CD4-positive, alpha-beta T cell treated with Interleukin-17A for 4 hours (primary cell): ENCODE results near the gene PLSCR1.
A peak's percentile ranks its signal among the peaks of the same experiment; 100 is the strongest.
"Not testable (repeated sequence)": the region's sequence is repeated elsewhere in the genome, so short reads cannot be mapped to it uniquely, and the experiment has no call there.

Experiments used
- DNase-seq: peaks from one replicate; pipeline ENCODE4 v3.0.0-alpha.2; 2020; ENCODE audit warnings: mixed read lengths

Gene PLSCR1

DNA sequence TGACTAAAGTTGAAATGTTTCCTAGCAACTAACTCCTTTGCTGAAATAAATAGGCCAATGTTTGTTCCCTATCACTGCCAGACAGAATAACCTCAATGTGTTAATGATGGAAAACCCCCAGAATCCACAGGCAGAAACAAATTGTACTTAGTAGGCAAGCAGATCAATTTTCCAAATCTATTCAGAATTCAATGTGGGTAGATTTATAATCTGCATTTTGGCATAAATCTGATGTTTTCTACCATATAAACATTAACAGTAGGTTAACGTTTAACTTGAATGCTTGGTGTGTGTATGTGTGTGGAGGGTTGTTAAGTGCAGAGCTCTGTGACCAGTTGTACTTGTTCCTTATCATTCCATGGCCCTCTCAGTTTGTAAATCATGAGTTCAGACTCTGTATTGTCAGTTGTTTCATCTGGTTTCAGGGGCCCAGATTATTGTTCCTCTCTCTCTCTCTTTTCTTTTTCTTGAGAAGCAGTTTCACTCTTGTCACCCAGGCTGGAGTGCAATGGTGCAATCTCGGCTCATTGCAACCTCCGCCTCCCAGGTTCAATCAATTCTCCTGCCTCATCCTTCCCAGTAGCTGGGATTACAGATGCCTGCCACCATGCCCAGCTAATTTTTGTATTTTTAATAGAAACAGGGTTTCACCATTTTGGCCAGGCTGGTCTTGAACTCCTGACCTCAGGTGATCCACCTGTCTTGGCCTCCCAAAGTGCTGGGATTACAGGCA is 32.8 kb downstream of the PLSCR1 start:
- DNase-seq = no peak

DNA sequence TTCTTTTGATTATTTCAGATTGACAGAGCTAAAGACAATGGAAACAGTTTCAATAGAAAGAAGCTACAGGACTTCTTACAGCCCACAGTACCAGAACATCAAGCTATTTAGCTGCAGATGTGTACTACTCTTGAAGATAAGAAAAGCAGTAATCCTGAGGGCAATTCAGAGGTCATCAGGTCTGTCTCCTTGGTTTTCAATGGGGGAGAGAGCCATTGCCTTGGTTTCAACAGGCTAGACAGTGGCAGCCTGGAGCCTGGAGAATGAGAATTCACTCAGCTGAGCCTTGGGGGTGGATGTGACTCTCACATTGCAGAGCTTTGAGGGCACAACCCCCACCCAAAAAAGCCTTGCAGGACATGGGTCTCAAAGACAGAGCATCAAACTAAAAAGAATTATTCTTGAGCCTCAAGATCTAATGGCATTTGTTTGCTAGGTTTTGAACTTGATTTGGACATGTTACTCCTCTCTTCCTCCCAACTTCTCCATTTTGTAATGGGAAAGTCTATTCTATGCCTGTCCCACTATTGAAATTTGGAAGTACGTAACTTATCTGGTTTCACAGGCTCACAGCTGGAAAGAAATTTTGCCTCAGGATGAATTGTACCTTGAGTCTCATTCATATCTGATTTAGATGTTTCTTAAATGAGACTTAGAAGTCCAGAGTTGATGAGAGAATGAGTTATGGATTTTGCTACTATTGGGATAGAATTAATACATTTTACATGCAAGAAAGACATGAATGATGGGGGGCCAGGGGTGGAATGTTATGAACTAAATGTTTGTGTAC is 36.9 kb downstream of the PLSCR1 start:
- no peak for DNase-seq

DNA sequence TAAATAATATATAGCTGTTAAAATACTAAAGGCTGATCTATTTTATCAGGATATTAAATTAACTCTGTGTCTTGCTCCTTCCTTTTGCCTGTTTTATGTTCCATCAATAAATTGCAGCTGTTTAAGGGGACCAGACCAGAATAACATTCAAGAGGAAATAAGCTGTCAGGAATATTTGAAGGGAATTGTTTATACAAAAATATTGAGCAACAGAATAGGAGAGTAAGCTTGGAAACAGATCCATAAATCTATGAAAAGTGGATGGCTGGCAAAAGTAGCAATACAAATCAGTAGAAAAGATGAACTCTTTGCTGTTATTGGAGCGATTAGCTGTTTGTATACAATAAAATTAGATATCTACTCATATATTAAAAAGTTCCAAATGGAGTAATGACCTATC is 38.9 kb downstream of the PLSCR1 start:
- no peak for DNase-seq

DNA sequence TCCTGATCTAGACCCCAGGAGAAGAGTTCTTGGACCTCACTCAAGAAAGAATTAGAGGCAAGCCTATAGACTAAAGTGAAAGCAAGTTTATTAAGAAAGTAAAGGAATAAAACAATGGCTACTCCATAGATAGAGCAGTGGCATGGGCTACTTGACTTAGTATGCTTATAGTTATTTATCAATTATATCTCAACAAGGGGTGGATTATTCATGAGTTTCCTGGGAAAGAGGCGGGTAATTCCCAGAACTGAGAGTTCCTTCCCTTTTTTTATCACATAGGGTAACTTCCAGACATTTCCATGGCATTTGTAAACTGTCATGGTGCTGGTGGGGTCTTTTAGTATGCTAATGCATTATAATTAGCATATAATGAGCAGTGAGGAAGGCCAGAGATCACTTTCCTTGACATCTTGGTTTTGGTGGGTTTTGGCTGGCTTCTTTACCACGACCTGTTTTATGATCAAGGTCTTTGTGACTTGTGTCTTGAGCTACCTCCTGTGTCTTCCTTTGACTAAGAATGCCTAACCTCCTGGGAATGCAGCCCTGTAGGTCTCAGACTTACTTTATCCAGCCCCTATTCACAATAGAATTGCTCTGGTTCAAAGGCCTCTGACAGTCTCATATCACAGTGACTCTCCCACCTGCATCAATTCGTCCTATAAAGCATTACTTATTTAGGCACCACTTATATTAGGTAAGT is 39.8 kb downstream of the PLSCR1 start:
- no peak for DNase-seq

DNA sequence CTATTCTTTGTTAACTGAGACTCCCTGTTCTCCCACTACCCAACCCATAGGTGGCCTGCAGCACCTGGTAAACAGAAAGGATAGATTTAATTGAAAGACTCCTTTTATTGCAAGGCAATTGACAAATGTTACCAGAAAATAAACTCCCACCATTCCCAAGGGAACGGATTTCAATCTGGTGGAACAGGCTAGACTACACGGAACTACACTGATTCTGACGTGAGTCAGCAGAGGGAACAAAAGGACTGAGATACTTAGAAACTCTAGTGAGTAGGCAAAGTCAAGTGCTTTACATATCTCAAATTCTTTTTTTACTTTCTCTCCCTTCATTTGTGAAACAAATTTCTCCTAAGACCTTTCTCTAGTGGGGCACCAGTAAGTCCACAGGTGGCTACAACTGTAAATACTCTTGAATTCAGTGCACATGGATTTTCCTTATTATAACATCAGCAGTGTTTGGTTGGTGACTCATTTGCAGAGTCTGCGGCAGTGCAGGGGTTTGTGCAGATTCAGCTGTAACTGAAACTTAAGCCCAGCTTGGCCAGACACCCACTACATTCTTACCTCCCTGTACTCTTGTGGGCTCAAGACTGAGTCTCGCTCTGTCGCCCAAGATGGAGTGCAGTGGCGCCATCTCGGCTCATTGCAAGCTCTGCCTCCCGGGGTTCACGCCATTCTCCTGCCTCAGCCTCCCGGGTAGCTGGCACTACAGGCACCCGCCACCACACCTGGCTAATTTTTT is 40.8 kb downstream of the PLSCR1 start:
- no peak for DNase-seq

DNA sequence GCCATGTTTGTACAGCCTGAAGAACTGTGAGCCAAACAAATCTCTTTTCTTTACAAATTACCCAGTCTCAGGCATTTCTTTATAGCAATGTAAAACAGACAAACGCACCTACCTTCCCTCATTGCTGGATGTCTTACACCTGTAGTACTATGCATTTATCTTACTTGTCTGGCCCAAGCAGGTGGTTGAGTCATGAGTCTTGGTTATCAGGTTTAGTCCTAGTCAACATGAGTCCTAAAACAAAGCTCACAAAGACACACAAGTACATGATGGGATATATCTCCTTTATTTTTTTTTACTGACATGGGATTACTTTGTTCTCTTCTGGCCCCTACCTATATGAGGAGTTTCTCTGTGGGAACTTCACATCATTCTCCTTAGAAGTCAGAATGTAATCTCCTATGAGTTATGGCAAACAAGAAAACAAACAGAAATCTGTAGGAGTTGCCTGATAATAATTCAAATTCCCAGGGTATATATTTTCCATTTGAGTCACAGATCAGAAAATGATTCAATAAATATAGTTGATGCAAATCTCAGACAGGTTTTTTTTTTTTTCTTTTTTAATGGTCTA is 41.4 kb downstream of the PLSCR1 start:
- no peak for DNase-seq

DNA sequence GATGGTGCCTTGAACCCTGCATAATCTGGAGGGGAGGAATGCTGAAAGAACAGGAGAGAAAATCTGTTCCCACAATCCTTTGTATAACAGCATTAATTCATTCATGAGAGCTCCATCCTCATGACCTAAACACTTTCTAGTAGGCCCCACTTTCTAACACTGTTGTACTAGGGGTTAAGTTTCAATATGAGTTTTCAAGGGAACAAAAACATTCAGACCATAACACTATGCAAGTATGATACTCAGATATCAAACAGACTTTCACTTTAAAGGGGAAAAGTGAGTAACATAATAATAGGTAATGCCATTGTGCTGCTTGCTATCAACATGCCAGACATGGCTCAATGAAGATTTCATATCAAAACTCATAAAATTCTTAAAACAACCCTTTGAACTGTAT is 42.7 kb downstream of the PLSCR1 start:
- DNase-seq = no peak

DNA sequence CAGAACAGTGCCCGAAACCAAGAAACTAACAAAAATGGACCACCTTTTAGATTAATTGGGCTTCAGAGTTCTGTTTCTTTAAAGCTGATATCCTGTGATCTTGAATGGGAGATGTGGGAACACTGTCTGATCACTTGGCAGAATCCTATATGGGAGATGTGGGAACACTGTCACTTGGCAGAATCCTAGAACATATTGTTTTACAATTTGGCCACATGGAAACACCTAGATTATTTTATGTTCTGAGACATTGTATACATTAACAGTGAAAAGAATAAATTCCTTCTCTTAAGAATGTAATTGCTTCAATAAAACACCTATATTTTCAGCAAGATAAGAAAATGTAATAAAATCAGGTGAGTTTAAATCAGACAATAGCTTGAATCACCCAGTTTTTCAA is 44.7 kb downstream of the PLSCR1 start:
- DNase-seq = no peak

DNA sequence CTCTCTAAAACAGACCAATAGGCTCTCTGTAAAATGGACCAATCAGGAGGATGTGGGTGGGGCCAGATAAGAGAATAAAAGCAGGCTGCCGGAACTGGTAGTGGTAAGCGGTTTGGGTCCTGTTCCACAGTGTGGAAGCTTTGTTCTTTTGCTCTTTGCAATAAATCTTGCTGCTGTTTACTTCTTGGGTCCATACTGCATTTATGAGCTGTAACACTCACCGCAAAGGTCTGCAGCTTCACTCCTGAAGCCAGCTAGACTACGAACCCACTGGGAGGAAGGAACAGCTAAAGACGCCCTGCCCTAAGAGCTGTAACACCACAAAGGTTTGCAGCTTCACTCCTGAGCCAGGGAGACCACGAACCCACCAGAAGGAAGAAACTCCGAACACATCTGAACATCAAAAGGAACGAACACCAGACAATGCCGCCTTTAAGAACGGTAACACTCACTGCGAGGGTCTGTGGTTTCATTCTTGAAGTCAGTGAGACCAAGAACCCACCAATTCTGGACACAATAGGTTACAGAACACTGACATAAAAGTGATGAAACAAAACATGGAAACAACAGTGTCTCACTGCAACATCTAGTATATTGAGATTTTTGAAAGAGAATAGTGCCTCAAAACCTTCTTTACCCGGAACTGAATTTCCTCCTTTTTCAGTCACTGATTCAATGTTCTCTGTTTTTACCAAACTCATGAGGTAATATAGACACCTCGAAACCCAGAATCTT is 46.2 kb downstream of the PLSCR1 start:
- peak; percentile 19 for DNase-seq

DNA sequence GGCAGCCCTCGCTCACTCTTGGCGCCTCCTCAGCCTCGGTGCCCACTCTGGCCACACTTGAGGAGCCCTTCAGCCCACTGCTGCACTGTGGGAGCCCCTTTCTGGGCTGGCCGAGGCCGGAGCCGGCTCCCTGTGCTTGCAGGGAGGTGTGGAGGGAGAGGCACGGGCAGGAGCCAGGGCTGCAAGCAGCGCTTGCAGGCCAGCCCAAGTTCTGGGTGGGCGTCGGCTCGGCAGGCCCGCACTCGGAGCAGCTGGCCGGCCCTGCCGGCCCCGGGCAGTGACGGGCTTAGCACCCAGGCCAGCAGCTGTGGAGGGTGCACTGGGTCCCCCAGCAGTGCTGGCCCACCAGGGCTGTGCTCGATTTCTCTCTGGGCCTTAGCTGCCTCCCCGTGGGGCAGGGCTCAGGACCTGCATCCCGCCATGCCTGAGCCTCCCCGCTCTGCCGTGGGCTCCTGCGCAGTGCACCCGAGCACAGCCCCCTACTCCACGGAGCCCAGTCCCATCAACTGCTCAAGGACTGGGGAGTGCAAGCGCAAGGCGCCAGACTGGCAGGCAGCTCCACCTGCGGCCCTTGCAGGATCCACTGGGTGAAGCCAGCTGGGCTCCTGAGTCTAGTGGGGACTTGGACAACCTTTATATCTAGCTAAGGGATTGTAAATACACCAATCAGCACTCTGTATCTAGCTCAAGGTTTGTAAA is 47.1 kb downstream of the PLSCR1 start:
- not testable (repeated sequence) for DNase-seq

DNA sequence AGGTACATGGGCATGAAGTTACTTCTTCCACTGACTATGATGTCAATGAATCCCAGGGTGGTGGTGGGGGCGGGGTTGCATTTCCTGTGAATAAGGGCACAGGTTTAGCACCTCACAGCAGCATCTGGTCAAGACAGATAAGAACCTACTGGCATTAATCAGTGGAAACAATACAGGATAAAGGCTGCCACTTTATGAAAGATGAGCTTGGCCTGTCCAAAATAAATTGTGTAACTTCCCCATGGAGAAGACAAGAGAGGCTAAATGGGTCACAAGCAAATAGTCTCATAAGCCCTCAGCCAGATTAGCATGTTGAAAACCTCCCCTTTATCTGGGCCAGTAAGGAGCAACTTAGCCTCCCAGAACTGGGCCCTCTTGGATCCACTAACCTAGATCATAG is 47.7 kb downstream of the PLSCR1 start:
- no peak for DNase-seq

DNA sequence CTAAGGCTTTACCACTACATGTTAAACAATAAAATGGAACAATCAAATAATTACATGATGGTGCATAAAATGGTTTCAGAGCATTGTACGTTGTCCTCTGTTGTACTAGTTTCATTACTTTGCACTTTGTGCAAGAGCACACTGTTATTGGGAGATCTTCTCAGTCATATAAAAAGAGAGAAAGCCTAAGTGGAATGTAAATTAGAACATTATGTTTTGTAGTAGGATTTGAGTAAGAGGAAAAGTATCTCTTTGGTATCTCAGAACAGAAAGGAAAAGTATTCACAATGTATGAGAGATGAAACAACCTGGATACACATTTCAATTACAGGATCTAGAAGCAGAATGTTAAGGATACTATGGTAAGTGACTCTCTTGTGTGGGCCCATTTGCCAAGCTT is 48.2 kb downstream of the PLSCR1 start:
- no peak for DNase-seq

DNA sequence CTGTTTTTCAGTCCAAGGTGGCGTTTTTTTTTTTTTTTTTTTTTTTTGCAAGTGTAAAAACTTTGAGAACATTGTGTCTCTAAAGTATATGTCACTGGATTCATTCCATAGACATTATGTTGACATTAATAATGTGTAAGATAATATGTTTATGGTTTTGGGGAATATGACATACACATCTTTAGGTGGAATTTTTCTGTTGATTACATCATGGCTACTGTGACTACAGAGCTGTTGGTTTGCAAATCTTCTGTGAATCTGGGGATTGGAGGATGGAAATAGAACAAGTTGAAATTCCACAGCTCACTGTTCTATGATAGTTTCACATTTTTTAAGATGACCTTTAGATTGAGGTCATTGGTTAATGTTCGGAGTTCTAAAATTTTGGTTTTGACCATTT is 50.6 kb downstream of the PLSCR1 start:
- DNase-seq = no peak

DNA sequence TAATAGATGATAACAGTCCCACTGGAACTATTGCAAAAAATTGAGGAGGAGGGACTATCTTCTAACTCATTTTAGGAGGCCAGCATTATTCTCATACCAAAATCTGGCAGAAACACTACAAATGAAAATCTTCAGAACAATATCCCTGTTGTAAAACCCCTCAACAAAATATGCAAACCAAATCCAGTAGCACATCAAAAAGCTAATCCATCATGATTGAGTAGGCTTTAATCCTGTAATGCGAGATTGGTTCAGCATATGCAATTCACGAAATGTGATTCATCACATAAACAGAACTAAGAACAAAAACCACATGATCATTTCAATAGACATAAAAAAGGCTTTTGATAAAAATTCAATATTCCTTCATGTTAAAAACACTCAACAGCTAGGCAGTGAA is 51.2 kb downstream of the PLSCR1 start:
- DNase-seq = no peak

DNA sequence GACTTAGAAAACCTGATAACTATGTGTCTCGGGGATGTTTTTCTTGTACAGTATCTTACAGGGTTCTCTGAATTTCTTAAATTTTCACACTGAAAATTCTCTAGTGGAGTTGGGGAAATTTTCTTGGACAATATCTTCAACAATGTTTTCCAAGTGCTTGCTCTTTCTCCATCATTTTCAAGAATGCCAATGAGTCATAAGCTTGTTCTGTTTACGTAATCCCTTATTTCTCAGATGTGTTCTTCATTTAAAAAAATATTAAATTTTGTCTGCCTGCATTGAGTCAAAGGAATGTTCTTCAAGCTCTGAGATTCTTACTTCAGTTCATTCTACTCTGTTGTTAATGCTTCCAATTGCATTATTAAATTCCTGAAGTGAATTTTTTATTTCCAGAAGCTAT is 53.1 kb downstream of the PLSCR1 start:
- no peak for DNase-seq

DNA sequence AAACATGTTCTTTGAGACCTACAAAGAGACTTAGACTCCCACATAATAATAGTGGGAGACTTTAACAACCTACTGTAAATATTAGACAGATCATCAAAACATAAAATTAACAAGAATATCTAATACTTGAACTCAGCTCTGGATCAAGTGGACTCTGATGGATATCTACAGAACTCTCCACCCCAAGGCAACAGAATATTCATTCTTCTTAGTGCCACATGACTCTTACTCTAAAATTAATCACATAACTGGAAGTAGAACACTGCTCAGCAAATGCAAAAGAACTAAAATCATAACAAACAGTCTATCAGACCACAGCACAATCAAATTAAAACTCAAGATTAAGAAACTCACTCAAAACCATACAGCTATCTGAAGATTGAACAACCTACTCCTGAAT is 59.1 kb downstream of the PLSCR1 start:
- no peak for DNase-seq

DNA sequence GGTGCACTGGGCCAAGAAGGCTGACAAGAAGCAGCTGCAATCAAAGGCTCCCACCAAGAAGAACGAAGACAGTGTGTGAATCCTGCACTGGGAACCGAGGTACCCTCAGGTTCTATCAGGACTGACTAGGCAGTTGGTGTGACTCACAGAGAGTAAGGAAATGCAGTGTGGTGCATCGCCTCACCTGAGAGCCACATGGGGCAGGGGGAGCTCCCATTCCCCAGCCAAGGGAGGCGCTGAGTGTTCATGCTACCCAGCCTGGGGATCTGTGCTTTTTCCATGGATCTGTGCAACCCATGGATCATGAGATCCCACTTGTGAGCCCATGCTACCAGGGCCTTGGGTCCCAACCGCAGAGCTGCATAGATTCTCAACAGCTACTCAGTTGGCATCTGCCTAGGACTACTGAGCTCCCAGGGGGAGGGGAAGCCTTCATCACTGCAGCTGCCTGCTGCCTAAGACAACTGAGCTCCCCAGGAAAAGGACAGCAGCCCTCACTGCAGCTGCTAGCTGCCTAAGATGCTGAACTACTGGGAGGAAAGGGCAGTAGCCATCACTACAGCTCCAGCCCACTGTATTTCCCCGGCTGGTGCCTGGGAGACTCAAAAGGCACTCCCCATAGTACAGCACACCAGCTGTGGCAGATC is 68.2 kb downstream of the PLSCR1 start:
- DNase-seq = no peak

DNA sequence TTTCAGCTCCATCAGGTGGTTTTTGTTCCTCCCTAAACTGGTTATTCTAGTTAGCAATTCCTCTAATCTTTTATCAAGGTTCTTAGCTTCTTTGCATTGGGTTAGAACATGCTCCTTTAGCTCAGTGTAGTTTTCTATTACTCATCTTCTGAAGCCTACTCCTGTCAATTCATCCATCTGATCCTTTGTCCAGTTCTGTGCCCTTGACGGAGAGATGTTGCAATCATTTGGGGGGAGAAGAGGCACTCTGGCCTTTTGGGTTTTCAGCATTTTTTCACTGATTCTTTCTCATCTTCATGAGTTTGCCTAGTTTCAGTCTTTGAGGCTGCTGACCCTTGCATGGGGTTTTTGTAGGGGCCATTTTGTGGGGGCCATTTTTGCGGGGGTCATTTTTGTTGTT is 69.4 kb downstream of the PLSCR1 start:
- DNase-seq = not testable (repeated sequence)

DNA sequence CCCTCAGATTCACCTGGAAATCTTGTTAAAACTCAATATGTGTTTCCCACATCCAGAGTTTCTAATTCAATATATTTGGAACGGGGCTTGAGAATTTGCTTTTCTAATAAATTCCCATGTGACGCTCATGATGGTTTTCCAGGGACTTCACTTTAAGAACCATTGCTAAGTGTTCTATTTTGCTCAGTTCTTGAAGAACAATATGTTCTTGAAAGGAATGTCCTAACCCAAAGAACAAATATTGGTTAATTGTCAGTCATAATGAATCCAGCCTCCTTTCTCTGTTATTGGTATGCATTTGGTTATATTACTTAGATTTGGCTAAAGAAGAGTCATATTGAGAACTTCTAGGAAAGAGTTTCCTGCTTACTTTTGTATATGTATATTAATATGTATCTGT is 70.7 kb downstream of the PLSCR1 start:
- DNase-seq = no peak

DNA sequence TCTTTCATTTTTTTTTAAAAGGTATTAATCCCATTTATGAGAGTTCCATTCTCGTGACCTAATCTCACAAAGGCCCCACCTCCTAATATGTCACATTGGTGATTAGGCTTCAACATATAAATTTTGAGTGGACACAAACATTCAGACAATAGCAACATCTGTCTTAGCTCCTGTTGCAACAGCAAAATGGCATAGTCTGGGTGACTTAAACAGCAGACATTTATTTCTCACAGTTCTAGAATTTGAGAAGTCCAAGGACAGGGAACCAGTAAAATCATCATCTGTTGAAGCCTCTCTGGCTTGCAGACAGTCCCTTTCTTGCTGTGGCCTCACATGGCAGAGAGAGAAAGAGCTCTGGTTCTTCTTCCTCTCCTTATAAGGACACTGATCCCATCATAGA is 71.8 kb downstream of the PLSCR1 start:
- DNase-seq = no peak

DNA sequence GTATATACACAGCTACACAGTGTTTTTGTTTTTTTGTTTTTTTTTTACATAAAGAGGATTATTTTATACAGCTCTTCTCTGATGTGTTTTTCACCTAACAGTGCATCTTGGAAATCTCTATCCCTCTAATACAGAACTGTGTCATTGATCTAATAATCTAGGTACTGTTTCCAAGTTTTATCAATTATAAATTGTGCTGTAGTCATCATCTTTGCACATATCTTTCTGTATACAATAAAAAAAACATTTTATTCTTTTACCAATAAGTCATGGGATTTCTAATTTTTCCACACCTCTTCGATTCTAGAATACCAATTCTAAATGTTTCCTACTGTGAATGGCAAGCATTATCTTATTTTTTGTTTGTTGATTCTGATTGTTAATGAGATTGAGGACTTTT is 73.4 kb downstream of the PLSCR1 start:
- DNase-seq = no peak
